ENCODE data around the gene CCDC61.

The CCDC61 gene

GRCh38 chr19:46042252-46042883, 47.1 kb downstream of the CCDC61 start:
- no peak for DNase-seq

GRCh38 chr19:46043519-46043918, 48.3 kb downstream of the CCDC61 start:
- no peak for DNase-seq

GRCh38 chr19:46049597-46049996, 54.3 kb downstream of the CCDC61 start:
- no peak for DNase-seq

- no peak for DNase-seq
Observed at GRCh38 chr19:46052896-46053295, 57.6 kb downstream of the CCDC61 start.

- DNase-seq, result peak; percentile 33
Observed at GRCh38 chr19:46056536-46056935, 61.3 kb downstream of the CCDC61 start.

GRCh38 chr19:46058778-46059177, 63.5 kb downstream of the CCDC61 start:
- DNase-seq, result no peak

GRCh38 chr19:46060012-46060411, 64.7 kb downstream of the CCDC61 start:
- no peak for DNase-seq

GRCh38 chr19:46063201-46063600, 67.9 kb downstream of the CCDC61 start:
- DNase-seq, result no peak

GRCh38 chr19:46065486-46066071, 70.3 kb downstream of the CCDC61 start:
- peak; percentile 58 for DNase-seq

GRCh38 chr19:46066471-46066870, 71.2 kb downstream of the CCDC61 start:
- no peak for DNase-seq

GRCh38 chr19:46067691-46068090, 72.4 kb downstream of the CCDC61 start:
- DNase-seq, result no peak
